Neutrophil (primary cell): ENCODE measurements around the gene RPS6KB2.
A peak's percentile ranks its signal among the peaks of the same experiment; 100 is the strongest.

ENCODE experiments used
- H3K27ac ChIP-seq: fragments of 200-600 bp; sonication (generic); 2 replicates; pipeline ENCODE4 v1.5.1; 2016; ENCODE audit warnings: mild to moderate bottlenecking, moderate library complexity
- H3K27me3 ChIP-seq: fragments of 200-600 bp; sonication (generic); 2 replicates; pipeline ENCODE4 v1.6.0; 2016; ENCODE audit warnings: mild to moderate bottlenecking
- H3K36me3 ChIP-seq: fragments of 200-600 bp; sonication (generic); 2 replicates; pipeline ENCODE4 v1.5.1; 2017
- H3K4me1 ChIP-seq, 2 experiments: fragments of 200-600 bp in 1 of 2; sonication (generic) in 1 of 2; 1 replicate in 1 of 2; 2 replicates in 1 of 2; pipeline versions ENCODE4 v1.5.1 to v1.6.1; 2013 to 2016; ENCODE audit warnings: low read depth in 1 of 2, low read length in 1 of 2, mild to moderate bottlenecking in 1 of 2, moderate library complexity in 1 of 2; ENCODE audit not compliant: control insufficient read depth in 1 of 2, insufficient read depth in 1 of 2
- H3K4me3 ChIP-seq, 2 experiments: fragments of 200-600 bp in 1 of 2; sonication (generic) in 1 of 2; 1 replicate in 1 of 2; 2 replicates in 1 of 2; pipeline ENCODE4 v1.5.1; 2013 to 2016; ENCODE audit warnings: low read depth in 1 of 2, low read length in 1 of 2, mild to moderate bottlenecking in 1 of 2, moderate library complexity in 1 of 2
- H3K9me3 ChIP-seq: fragments of 200-600 bp; sonication (generic); 2 replicates; pipeline ENCODE4 v1.5.1; 2016
- TF ChIP-seq, protein P1 (sequence below): fragments of 200-600 bp; sonication (generic); IDR thresholded peaks from 2 replicates; pipeline ENCODE4 v1.5.1; 2016; ENCODE audit warnings: antibody characterized with exemption

The RPS6KB2 gene

DNA sequence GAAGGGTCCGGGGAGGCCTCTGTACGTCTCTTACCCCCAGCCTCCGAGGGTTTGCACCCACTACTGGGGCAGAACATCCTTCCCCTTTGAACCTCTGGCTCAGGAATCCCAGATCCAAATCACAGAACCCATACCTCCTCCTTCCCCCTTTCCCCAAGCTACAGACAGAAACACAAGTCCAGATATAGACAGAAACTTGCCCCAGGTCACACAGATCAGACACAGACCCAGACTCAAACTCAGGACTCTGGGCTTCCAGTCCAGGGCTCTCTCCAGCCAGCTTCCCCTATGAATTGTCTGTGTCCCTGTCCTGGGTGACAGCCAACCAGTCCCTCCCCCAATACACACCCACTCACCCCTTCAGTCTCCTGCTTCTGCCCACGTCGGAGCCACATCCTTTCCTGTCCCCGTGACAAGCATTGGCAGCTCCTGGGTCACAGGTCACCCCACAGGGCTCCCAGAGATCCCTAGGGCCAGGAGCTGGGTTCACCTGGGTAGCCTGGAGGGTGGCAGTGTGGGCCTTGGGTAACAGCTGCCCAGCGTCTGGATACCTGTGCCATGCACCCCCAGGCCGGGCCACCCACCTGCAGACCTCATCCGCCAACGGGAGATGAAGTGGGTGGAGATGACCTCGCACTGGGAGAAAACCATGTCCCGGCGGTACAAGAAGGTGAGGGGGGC lies 23.6 kb upstream of the RPS6KB2 start:
- TF ChIP-seq, protein P1, sequence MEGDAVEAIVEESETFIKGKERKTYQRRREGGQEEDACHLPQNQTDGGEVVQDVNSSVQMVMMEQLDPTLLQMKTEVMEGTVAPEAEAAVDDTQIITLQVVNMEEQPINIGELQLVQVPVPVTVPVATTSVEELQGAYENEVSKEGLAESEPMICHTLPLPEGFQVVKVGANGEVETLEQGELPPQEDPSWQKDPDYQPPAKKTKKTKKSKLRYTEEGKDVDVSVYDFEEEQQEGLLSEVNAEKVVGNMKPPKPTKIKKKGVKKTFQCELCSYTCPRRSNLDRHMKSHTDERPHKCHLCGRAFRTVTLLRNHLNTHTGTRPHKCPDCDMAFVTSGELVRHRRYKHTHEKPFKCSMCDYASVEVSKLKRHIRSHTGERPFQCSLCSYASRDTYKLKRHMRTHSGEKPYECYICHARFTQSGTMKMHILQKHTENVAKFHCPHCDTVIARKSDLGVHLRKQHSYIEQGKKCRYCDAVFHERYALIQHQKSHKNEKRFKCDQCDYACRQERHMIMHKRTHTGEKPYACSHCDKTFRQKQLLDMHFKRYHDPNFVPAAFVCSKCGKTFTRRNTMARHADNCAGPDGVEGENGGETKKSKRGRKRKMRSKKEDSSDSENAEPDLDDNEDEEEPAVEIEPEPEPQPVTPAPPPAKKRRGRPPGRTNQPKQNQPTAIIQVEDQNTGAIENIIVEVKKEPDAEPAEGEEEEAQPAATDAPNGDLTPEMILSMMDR = no peak
- H3K27ac ChIP-seq = peak overlapping the region; percentile 98
- H3K4me3 ChIP-seq = peak overlapping the region; percentile 77 to 89
- no peaks in the 10 kb centered on the region for H3K27me3 ChIP-seq
- peaks cover 86 to 87% of the 10 kb centered on the region in 2 experiments for H3K4me1 ChIP-seq
- peaks cover 58% of the 10 kb centered on the region for H3K36me3 ChIP-seq
- H3K9me3 ChIP-seq = no peaks in the 10 kb centered on the region

DNA sequence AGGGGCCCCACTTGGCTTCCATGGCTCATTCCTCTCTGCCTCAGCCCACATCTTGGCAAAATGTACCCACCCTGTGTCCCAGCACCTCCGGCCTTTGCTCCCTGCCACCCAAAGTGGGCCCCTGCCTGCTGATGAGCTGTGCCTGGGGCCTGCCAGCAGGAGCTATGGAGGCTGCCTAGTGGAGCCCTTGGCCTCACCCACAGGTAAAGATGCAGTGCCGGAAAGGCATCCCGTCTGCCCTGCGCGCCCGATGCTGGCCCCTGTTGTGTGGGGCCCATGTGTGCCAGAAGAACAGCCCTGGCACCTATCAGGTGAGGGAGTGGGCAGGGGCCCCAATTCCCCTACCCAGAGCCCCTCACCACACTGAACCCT lies 23.1 kb upstream of the RPS6KB2 start:
- Histone ChIP-seq H3K4me1 (peaks cover 86 to 87% of the 10 kb centered on the region in 2 experiments), H3K9me3 (no peaks in the 10 kb centered on the region), H3K36me3 (peaks cover 58% of the 10 kb centered on the region), H3K4me3 (peak overlapping the region; percentile 77 to 89), H3K27me3 (no peaks in the 10 kb centered on the region), H3K27ac (peak overlapping the region; percentile 98)
- TF ChIP-seq, protein P1 = no peak

DNA sequence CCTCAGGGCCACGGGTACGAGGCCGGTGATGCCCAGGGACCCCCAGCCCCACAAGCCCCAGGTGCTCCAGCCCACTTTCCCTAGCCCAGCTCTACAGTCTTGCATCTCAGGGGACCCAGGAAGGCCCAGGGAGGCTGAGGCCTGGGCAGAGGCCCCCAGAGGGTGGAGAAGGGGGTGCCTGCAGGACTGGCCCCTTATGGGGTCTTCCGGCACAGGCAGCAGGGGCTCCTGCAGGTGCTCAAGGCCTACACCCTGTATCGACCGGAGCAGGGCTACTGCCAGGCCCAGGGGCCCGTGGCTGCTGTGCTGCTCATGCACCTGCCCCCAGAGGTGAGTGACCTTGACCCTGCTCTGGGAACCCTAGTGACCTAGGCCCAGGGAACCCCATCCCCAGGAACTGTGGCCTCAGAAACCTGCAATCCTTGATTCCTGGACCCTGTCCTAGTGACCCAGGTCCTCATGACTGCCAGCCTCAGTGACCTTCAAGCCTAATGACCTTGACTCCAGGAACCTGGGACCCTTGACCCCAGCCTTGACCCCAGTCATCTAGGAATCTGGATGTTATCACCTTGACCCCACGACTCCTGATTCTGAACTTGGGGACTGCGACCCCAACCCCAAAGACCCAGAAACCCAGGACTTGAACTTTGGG lies 22.5 kb upstream of the RPS6KB2 start:
- Histone ChIP-seq H3K9me3 (no peaks in the 10 kb centered on the region), H3K4me1 (peaks cover 85 to 87% of the 10 kb centered on the region in 2 experiments), H3K4me3 (peak overlapping the region; percentile 77 to 89), H3K36me3 (peaks cover 60% of the 10 kb centered on the region), H3K27ac (peak overlapping the region; percentile 98), H3K27me3 (no peaks in the 10 kb centered on the region)
- TF ChIP-seq, protein P1 = no peak

DNA sequence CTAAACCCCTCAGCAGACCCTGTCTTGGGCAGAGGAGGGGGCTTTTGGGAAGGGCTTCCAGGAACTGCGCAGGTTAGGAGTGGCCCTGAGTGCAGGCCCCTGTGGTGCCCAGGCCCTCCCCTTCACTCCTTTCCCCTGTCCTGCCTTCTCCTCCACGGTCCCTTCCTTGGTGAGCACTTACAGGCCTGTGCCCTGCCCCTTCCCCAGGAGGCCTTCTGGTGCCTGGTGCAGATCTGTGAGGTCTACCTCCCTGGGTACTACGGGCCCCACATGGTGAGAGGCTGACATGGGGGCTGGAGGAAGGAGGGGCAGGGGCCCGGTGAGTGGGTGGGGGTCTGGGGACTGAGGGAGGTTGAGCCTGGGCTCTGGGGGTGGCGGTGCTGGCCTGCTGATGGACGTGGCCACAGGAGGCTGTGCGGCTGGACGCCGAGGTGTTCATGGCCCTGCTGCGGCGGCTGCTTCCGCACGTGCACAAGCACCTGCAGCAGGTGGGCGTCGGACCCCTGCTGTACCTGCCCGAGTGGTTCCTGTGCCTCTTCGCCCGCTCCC lies 21.8 kb upstream of the RPS6KB2 start:
- Histone ChIP-seq H3K4me3 (peak overlapping the region in 1 of 2 experiments; percentile 1), H3K27me3 (no peaks in the 10 kb centered on the region), H3K36me3 (peaks cover 64% of the 10 kb centered on the region), H3K27ac (peak overlapping the region; percentile 98), H3K4me1 (peaks cover 84% of the 10 kb centered on the region in 2 experiments), H3K9me3 (no peaks in the 10 kb centered on the region)
- TF ChIP-seq, protein P1 = no peak

DNA sequence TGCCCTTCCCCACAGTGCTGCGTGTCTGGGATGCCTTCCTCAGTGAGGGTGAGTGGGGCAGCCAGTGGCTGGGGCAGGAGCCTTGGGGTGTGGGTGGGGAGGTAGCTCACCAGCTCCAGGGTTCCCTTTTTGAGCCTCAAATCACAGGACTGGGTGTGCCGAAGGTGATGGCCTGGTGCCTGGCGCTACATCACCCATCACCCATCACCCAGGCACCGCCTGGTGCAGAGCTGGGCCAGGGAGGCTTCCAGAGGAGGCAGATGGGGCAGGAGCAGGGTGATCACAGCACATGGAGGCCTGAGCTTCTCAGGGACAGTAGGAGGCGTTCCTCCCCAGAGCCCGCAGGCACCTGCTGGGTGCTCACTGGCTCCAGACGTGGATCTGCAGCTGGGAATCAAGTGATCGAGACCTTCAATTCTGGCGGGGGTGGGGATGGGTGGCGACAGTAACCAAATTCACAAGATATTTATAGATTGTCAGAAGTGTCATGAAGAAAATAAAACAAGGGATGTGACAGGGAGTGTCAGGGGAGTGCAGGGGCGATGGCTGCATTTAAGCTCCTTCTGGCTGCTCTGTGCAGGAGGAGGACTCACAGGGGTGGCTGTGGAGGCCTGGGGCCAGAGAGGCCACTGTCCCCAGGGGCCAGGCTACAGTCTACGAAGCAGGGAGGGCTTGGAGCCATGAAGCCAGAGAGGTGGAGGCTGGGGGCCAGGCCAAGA lies 21.2 kb upstream of the RPS6KB2 start:
- TF ChIP-seq, protein P1 = no peak
- H3K27me3 ChIP-seq = no peaks in the 10 kb centered on the region
- H3K4me3 ChIP-seq = peak overlapping the region in 1 of 2 experiments; percentile 1
- H3K36me3 ChIP-seq = peaks cover 64% of the 10 kb centered on the region
- no peaks in the 10 kb centered on the region for H3K9me3 ChIP-seq
- H3K4me1 ChIP-seq = peaks cover 80 to 82% of the 10 kb centered on the region in 2 experiments
- peak overlapping the region; percentile 98 for H3K27ac ChIP-seq
